KOPT-K1 (cell line): Measurements from ENCODE around the gene ADGRL1.
"Not testable (repeated sequence)": the region's sequence is repeated elsewhere in the genome, so short reads cannot be mapped to it uniquely, and the experiment has no call there.

Experiments used
- H3K27ac ChIP-seq: fragments of 200-600 bp; sonication (generic); 2 replicates; pipeline ENCODE4 v1.5.1; 2016; ENCODE audit warnings: antibody characterized with exemption, mild to moderate bottlenecking, low read depth, low read length; ENCODE audit not compliant: poor library complexity, severe bottlenecking
- H3K36me3 ChIP-seq: fragments of 200-600 bp; sonication (generic); 2 replicates; pipeline ENCODE4 v1.5.1; 2017; ENCODE audit warnings: antibody characterized with exemption, mild to moderate bottlenecking, low read length, moderate library complexity; ENCODE audit not compliant: insufficient read depth
- H3K9me3 ChIP-seq: fragments of 200-600 bp; sonication (generic); 2 replicates; pipeline ENCODE4 v1.5.1; 2017; ENCODE audit warnings: antibody characterized with exemption, low read length, mild to moderate bottlenecking; ENCODE audit not compliant: insufficient read depth, poor library complexity, severe bottlenecking

Gene ADGRL1

GRCh38 chr19:14206308-14206707, 339 bp upstream of the ADGRL1 start:
- not testable (repeated sequence) for H3K9me3 ChIP-seq, H3K36me3 ChIP-seq, H3K27ac ChIP-seq

GRCh38 chr19:14204676-14205451, 1.1 kb downstream of the ADGRL1 start:
- H3K9me3 ChIP-seq, H3K36me3 ChIP-seq, H3K27ac ChIP-seq: not testable (repeated sequence)

DNA sequence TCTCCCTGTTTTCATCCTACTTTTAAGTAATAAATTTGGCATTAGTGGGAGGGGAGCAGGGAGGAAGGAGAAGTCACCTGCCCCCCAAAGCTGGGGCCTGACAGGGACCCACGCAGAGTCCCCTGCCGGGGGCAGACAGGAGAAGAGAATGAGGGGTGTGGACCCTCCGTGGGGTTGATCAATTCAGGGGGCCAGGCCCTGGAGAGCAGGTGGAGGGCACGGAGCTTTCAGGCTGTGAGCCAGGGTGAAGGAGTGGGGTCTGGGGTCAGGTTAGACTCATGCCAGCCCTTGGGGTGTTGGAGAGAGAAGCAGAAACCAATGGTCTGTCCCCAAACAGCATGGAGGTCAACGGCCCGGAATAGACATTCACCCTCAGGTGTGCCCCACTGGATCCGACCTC, 1.8 kb downstream of the ADGRL1 start:
- not testable (repeated sequence) for H3K9me3 ChIP-seq, H3K36me3 ChIP-seq

DNA sequence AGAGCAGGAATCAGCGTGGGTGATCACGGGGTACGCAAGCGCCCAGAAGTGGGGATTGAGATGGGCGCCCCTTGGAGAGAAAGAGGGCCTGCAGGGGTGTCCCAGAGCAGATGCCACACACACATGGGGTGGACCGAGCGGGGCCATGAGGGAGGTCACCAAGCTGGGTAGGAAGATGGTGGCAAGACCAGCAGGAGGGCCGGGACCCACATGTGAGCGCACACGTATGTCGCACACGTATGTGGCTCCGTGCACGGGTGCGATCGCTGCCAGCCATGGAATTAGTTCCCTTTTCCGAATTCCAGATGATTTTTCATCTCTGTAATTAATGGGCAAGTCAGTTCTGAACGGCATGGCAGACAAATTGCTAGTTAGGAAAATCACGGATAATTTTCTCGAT, 2.2 kb downstream of the ADGRL1 start:
- not testable (repeated sequence) for H3K9me3 ChIP-seq, H3K27ac ChIP-seq, H3K36me3 ChIP-seq

More for the DNA sequence above, 1.8 kb downstream of the ADGRL1 start:
- H3K27ac ChIP-seq: not testable (repeated sequence)

GRCh38 chr19:14203177-14203576, 2.8 kb downstream of the ADGRL1 start:
- H3K27ac ChIP-seq: no peak overlapping the region
- no peaks in the 10 kb centered on the region for H3K9me3 ChIP-seq
- H3K36me3 ChIP-seq: no peaks in the 10 kb centered on the region

- H3K9me3 ChIP-seq, H3K36me3 ChIP-seq, H3K27ac ChIP-seq: not testable (repeated sequence)
These were observed 4.5 kb downstream of the ADGRL1 start for GRCh38 chr19:14201481-14201880.

DNA sequence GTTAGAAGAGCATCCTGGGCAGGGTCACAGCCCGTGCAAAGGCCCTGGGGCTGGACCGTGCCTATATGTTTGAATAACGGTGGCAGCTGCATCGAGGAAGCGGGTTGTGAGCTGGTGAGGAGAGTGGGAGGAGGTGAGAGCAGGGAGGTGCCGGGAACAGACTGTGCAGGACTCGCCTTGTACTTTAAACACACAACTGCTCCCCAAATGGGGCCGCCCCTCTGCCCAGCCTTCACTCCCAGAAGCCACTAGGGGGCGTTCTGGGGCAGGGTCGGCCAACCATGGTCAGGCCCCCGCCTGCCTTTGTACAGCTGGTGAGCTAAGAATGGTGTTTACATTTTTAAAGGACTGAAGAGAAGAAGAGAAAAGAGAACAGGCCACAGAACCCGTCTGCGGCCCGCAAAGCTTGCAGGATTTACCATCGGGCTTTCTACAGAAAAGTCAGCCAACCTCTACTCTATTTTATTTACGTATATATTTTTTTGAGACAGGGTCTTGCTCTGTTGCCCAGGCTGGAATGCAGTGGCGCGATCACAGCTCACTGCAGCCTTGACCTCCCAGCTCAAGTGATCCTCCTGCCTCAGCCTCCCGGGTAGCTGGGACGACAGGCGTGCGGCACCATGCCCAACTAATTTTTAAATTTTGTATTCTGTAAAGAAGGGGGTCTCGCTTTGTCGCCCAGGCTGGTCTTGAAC, 5.7 kb downstream of the ADGRL1 start:
- H3K36me3 ChIP-seq, H3K27ac ChIP-seq, H3K9me3 ChIP-seq: not testable (repeated sequence)

DNA sequence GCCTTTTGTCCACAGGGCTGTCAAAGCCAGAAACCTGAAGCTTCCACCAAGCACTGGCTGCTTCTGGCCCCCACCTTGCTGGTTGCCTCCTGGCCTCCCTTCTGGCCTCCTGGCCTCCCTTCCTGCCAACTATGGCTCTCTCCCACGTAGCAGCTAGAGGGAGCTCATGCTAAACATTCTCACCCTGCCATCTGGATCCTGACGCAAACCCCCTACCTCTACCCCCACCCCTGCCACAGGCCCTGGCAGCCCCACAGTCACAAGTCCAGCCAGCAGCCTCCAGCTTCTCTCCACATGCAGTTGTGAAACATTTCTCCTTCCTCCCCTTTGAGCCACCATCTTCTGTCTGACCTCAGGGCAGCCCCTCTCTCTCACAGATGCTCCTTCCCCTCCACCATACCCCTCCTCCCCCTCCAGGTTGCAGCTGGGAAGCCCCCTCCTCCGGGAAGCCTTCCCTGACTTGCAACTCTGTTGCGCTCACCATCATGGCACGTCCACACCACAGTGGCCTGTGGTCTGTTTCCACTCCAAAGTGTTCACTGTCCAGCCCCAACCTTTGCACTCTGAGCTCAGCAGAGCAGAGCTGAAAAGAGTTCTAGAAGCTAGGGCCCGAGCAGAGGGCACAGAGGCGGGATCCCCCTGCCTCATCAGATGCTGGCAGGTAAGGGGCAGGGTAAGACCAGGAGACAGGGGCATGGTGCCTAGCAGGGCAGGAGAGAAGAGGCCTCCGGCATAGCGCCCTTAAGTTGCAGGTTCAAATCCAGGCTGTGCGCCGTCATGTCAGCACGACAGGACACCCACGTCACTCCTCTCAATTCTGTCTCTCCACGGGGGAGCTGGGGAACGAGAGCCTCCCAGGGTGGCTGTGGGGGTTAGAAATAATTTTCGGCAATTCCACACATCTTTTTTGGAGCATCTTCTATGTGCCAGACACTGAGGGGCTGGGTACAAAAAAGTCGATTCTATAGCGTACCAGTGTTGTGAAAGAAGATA, 7.3 kb downstream of the ADGRL1 start:
- no peaks in the 10 kb centered on the region for H3K36me3 ChIP-seq
- no peaks in the 10 kb centered on the region for H3K9me3 ChIP-seq
- no peak overlapping the region for H3K27ac ChIP-seq

GRCh38 chr19:14197882-14198281, 8.1 kb downstream of the ADGRL1 start:
- Histone ChIP-seq H3K27ac (no peak overlapping the region), H3K9me3 (no peaks in the 10 kb centered on the region), H3K36me3 (no peaks in the 10 kb centered on the region)

DNA sequence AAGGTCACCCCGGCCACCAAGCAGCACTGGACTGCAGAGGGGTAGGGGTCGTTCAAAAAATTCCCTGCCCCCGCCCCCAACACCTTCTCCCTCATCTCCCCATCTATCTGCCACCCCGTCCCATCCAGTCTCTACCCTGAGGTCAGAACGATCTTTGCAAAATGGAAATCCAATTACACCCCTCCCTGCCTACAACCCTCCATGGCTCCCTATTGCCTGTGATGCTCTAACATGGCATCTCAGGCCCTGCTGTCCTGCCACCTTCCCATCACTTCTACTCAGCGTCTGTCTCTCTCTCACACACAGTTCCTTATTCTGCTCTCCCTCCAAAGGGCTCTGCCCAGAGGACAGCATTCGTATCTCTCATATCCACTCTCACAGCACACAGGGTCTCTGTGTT, 8.7 kb downstream of the ADGRL1 start:
- H3K36me3 ChIP-seq, H3K9me3 ChIP-seq, H3K27ac ChIP-seq: not testable (repeated sequence)

DNA sequence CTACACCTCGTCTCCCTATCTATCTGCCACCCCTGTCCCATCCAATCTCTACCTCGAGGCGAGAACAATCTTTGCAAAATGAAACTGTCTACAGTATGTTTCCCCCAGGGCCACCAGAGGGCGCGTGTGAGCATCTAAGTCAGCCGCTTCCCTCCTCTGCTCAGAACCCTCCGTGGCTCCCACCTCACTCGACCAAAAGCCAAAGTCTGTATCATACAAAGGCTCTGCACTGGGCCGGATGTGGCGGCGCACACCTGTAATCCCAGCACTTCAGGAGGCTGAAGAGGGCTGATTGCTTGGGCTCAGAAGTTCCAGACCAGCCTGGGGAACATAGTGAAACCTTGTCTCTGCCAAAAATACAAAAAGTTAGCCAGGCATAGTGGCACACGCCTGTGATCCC, 9.9 kb downstream of the ADGRL1 start:
- H3K9me3 ChIP-seq, H3K27ac ChIP-seq, H3K36me3 ChIP-seq: not testable (repeated sequence)

DNA sequence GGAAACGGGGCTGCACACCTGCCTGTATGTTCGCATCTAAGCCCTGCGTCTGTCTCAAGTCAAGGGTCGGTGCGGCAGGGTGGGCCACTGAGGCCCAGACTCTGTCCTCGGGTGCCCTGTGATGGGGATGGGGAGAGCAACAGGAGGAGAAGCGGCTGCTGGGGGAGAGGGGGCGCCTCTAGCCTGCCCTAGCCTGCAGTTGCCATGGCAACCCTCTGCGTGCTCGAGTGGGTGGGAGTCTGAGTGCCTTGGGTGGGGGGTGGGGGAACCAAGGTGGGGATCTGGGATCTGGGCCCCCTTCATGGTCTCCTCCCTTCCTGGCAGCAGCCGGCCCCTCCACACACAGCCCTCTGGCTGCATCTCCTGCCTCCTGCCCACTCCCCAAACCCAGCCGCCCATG, 10.8 kb downstream of the ADGRL1 start:
- H3K36me3 ChIP-seq, H3K27ac ChIP-seq, H3K9me3 ChIP-seq: not testable (repeated sequence)

GRCh38 chr19:14189415-14189814, 16.6 kb downstream of the ADGRL1 start:
- H3K36me3 ChIP-seq: no peaks in the 10 kb centered on the region
- no peaks in the 10 kb centered on the region for H3K9me3 ChIP-seq
- H3K27ac ChIP-seq: no peak overlapping the region

- H3K27ac ChIP-seq, H3K36me3 ChIP-seq, H3K9me3 ChIP-seq: not testable (repeated sequence)
These were observed 17.9 kb downstream of the ADGRL1 start for GRCh38 chr19:14188086-14188485.

DNA sequence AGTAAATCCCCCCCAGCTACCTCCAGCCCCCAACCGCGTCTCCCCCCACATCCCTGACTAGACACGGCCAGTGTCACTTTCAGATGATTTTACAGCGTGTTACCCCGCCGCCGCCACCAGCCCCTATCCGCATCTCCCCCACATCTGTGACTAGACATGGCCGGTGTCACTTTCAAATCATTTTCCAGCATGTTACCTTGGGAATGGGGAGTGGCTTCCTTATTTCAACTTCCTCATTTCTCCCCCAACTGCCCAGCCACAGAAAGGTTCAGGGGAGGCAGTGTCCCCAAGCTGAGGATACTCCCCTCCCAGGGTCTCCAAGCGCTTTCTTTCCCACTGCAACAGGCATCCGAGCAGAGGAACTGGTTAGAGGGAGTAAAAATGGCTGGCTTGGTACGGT, 18.4 kb downstream of the ADGRL1 start:
- no peak overlapping the region for H3K27ac ChIP-seq
- no peaks in the 10 kb centered on the region for H3K36me3 ChIP-seq
- no peaks in the 10 kb centered on the region for H3K9me3 ChIP-seq
